GM21360 (cell line): ENCODE results near the gene MEMO1.
"Not testable (repeated sequence)": the region's sequence is repeated elsewhere in the genome, so short reads cannot be mapped to it uniquely, and the experiment has no call there.

Source experiments
- ATAC-seq: cut with Tn5 transposase; IDR thresholded peaks from one replicate; pipeline ENCODE4 v1.9.1; 2021; ENCODE audit warnings: mild to moderate bottlenecking, moderate library complexity; ENCODE audit not compliant: unreplicated experiment

MEMO1 gene

GRCh38 chr2:32010670-32011484 is at the start of gene MEMO1:
Gene MEMO1 (minus strand): TSS chr2:32011008. CDS start chr2:32010247, 761 bp downstream.
- peak; percentile 53 for ATAC-seq

DNA sequence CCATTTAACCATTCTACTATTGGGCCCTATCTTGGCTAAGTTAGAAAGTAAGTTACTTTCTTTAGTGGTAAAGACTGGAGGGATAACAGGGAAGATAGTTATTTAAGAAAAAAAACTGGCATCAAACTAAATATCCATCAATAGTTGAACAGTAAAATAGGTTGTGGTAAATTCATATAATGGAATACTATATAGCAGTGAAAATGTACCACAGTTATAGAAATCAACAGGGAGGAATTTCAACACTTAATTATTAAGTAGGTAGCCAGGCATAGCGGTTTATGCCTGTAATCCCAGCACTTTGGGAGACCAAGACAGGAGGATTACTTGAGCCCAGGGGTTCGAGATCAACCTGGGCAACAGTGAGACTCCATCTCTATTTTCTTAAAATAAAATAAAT is 49.5 kb upstream of the MEMO1 start:
- no peak for ATAC-seq

DNA sequence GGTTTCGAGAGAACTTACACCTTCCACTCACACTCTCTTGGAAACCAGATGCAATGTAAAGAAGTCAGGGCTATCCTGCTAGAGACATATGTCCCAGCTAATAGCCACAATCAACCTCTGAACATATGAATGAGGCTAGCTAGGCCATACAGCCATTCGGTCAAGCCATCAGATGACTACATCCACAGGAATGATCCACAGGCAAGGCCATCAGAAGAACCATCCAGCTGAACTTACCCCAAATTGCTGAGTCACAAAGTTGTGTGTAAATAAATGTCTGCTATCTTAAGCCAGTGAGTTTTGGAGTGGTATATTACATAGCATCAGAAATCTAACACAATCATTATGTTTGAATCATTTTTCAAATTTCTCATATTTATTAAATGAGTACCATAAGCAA is 47.3 kb upstream of the MEMO1 start:
- no peak for ATAC-seq

DNA sequence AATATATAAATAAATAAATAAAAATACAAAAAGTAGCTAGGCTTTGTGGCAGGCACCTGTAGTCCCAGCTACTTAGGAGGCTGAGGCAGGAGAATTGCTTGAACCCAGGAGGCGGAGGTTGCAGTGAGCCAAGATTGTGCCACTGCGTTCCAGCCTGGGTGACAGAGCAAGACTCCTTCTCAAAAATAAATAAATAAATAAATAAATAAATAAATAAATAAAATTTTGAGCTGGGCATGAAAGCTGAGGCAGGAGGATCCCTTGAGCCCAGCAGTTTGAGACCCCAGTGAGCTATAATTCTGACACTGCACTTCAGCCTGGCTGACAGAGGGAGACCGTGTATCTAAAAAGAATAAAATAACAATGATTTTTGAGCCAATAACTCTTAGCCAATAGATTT is 43.8 kb upstream of the MEMO1 start:
- ATAC-seq = not testable (repeated sequence)

DNA sequence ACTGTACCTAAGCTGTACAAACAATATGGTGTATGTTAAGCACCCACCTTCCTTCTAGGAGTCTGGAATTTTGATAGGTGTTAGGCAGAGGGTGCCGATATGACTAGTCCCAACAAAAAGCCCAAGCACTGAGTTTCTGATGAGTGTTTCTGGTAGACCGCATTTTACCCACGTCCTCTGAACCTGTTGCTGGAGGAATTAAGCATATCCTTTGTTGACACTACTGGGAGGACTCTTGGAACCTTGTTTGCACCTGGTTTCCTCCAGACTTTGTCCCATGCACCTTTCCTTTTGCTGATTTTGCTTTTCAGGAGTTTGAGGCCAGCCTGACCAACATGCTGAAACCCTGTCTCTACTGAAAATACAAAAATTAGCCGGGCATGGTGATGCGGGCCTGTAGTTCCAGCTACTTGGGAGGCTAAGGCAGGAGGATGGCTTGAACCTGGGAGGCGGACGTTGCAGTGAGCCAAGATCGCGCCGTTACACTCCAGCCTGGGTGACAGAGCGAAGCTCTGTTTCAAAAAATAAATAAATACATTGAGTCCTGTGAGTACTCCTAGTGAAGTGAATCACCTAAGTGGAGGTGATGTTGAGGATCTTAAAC is 41.1 kb upstream of the MEMO1 start:
- ATAC-seq = no peak

- ATAC-seq = no peak
Observed at GRCh38 chr2:32043561-32043960, 32.8 kb upstream of the MEMO1 start.

- peak; percentile 88 for ATAC-seq
Observed at GRCh38 chr2:32039447-32040219, 28.8 kb upstream of the MEMO1 start, which contains the start of gene DPY30. Gene DPY30 (minus strand): TSS chr2:32039805. CDS start chr2:32039456, 349 bp downstream.

- not testable (repeated sequence) for ATAC-seq
Observed at GRCh38 chr2:32034198-32034887, 23.5 kb upstream of the MEMO1 start.

DNA sequence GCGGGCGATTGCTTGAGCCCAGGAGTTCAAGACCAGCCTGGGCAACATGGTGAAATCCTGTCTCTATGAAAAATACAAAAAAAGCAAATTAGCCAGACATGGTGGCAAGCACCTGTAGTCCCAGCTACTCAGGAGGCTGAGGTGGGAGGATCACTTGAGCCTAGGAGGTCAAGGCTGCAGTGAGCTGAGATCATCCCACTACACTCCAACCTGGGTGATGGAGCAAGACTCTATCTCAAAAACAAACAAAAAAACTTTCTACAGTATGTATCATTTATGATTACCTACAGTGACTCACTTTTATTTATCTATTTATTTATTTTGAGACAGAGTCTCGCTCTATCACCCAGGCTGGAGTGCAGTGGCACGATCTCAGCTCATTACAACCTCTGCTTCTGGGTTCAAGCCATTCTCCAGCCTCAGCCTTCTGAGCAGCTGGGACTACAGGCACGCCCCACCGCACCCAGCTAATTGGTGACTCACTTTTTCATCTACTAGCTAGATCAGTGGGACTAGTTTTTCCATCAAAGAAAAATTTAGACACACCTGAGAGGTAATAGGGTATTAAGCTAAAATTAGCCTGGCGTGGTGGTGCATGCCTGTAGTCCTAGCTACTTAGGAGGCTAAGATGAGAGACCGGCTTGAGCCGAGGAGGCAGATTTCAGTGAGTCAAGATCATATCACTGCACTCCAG is 8.1 kb upstream of the MEMO1 start:
- not testable (repeated sequence) for ATAC-seq

DNA sequence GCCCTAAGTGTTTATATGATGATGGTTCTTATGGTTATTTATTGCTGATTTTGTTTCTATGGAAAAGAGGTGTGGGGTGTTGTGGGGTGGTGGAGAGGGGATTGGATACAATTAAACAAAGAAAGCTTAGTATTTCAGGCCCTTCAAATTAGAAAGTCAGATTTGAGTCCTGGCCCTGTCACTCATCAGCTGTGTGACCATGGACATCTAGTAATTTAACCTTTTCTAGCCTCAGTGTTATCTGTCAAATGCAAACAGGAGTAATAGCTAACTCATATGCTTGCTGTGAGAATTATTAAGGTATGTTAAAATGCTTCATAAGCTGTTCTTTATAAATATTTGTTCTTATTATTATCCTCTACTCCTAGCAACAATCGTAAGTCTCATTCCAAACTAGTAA is 2.1 kb upstream of the MEMO1 start:
- no peak for ATAC-seq

- no peak for ATAC-seq
Observed at GRCh38 chr2:32011485-32011960, 715 bp upstream of the MEMO1 start.

DNA sequence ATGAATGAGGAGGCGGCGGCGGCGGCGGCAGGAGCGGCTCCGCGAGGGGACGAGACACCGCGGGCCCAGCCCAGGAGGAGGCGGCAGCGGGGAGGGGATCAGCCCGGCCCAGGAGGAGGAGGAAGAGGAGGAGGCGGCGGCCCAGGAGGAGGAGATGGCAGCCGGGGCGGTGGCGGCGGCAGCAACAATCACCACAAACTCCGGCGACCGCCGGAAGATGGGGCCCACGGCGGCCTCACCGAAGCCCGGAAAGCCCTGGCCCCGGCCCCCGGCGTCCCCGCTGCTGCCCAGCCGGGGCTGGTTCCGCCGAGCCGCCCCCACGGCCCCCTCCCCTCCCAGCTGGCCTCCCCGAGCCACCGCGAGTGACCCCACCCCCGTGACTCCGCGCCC is 533 bp downstream of the MEMO1 start:
- peak; percentile 48 for ATAC-seq

- ATAC-seq = peak; percentile 28
Observed at GRCh38 chr2:32009516-32010256, 1.1 kb downstream of the MEMO1 start.

DNA sequence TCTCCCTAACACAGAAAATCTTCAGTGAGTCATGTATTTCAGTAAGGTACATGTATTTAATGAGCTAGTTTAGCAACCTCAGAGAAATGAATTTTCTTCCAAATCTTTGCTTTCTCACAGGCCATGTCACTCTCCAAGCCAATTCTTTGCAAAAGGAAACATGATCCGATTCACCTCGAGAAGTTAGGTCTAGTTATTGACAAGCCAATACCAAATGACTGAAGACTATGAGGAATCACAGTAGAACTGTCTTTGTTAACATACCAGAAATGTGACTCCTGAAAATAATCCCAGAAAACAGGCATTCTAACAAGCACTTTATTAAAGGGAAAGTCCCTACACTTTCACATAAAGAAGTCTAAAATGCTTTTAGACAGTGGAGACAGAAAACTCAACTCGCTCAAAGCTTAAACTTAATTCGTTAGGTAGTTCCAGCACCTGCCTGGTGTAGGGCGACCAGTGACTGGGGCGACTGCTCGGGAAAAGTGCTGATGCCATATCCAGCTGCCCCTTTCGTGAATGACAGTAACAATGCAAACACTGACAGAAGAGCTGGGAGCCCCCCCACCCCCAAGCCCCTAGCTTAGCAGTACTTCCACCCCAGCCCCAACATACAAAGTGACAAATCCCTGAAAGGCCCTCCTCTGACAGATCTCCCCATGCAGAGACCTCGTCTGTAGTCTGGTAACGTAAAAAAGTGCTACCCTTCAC is 1.8 kb downstream of the MEMO1 start:
- ATAC-seq = no peak

DNA sequence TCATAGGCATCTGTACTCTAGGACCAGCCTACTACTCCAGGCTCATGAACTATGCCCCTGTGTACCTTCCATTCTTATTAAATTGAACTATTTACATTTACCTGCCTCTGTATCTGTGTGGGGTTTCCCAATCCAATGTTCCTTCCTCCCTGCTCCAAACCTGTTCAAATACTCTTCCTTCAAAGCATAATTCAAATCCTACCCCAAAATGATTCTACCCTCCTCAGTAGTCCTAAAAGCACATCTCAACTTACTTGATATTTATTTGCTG is 3.8 kb downstream of the MEMO1 start:
- ATAC-seq = no peak

DNA sequence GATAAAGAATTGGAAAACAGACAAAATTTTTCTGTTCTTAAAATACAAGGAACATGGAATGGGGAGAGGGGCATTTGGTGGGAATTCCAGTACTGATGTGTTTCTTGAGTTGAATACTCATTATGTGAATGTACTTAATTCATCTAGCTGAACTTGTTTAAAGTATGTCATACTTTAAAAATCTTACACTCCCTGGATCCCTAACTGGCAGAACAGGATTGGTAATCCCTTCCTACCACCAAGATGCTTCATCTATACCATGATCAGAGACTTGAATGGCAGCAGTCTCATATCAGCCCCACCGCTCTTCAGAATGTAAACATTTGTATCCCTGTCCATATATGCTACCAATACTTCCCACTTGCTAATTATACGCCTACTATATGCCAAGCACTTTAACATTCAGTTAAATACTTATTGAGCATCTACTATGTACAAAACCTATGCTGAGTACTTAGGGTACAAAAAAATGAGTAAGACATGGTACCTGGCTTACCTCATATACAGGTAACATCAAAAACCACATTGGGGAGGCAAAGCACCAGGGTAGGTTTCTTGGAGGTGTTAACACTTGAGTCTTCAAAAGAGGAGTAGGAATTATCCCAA is 5.3 kb downstream of the MEMO1 start:
- ATAC-seq = no peak

- no peak for ATAC-seq
Observed at GRCh38 chr2:32003791-32004190, 7.0 kb downstream of the MEMO1 start.

DNA sequence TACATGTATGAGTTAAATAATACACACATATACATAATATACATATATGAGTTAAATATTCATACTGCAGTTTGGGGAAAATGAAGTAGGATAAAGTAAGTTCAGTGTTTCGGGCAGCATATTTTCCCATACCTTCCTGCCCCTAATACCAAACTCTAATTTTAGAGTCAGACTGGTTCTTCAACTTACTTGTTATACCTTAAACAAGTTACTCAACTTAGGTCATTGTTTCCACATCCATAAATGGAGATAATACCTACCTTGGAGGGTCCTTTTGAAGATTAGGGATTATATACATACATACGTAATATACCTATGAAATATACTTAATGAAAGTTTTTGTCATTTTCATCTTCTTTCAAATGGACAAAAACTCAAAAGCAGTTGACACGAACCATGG is 8.4 kb downstream of the MEMO1 start:
- ATAC-seq = no peak

- ATAC-seq = no peak
Observed at GRCh38 chr2:31999438-31999837, 11.4 kb downstream of the MEMO1 start.
